ENCODE data around the gene RAB11FIP5. TPM values are rescaled to one million over a fixed set of nuclear protein-coding genes. Genes with fewer than 3 reads are reported as not detected.

RAB11FIP5 gene
- total and polyA plus RNA-seq, 2 donors (not counting 3 experiments of a cell fraction or from before 2014, with no cell fraction given): 36.6 to 47.0 TPM

GRCh38 chr2:73111073-73112025, 1.4 kb downstream of the RAB11FIP5 start:
- Histone ChIP-seq H3K4me1 (ENCODE audit: control insufficient read depth, extremely low read depth, insufficient read depth, low read length) (peaks cover 25% of the 10 kb centered on the region), H4K20me1 (replicated peaks; ENCODE audit: control insufficient read depth, extremely low read depth, insufficient read depth, low read length) (no peaks in the 10 kb centered on the region), H3K79me2 (ENCODE audit: control insufficient read depth, insufficient read depth, low read length) (peaks cover 52% of the 10 kb centered on the region), H3K36me3 (ENCODE audit: control insufficient read depth in 2 of 2, extremely low read depth in 1 of 2, insufficient read depth in 2 of 2, low read length in 2 of 2) (no peaks in the 10 kb centered on the region), H3K9ac (replicated peaks; ENCODE audit: extremely low read depth, insufficient read depth, low read length) (peak overlapping the region; percentile 71), H3K4me2 (ENCODE audit: insufficient read depth, low read length) (peak overlapping the region; percentile 79), H2AFZ (ENCODE audit: low read depth, low read length) (peak overlapping the region; percentile 33), H3K27me3 (ENCODE audit: control insufficient read depth in 2 of 2, insufficient read depth in 2 of 2, low read length in 2 of 2) (no peaks in the 10 kb centered on the region), H3K9me1 (replicated peaks; ENCODE audit: control insufficient read depth, extremely low read depth, insufficient read depth, low read length) (no peaks in the 10 kb centered on the region), H3K4me3 (replicated peaks in 1 of 3; ENCODE audit: insufficient read depth in 1 of 3, low read depth in 1 of 3, low read length in 3 of 3) (peak overlapping the region; percentile 37 to 74 (median 73)), H3K27ac (ENCODE audit: insufficient read depth, low read depth, low read length) (peak overlapping the region; percentile 60), H3K9me3 (replicated peaks; ENCODE audit: control insufficient read depth, insufficient read depth, low read length) (no peaks in the 10 kb centered on the region)
- DNase-seq (ENCODE audit: low read depth, low spot score) (peak; percentile 77), FAIRE-seq (peak; percentile 97)
- POLR2A ChIA-PET: interaction anchor here (0.7 kb wide), 1 partner anchor 298 kb away, joined by 3 read pairs; no protein-coding TSS in a partner anchor
- TF ChIP-seq FOS (IDR thresholded peaks at IDR 0.05; ENCODE audit: borderline replicate concordance, insufficient read depth, low read length): peak; percentile 71
- TF ChIP-seq MYC (IDR thresholded peaks at IDR 0.05; ENCODE audit: low read depth, low read length): no peak
- TF ChIP-seq GATA2 (IDR thresholded peaks at IDR 0.05; ENCODE audit: insufficient read depth, insufficient read length, low read depth, low read length): peak; percentile 34
- peak; percentile 84 for TF ChIP-seq POLR2A (IDR thresholded peaks at IDR 0.05; ENCODE audit: low read depth, low read length)
- intact Hi-C loops (cut with micrococcal nuclease) (loop anchor here (1.0 to 2.0 kb wide), 3 partner anchors 23 to 45 kb away; no protein-coding TSS in a partner anchor), dilution Hi-C loops (cut with MboI; ENCODE audit: extremely low pct_ligation_motif_present, low sequenced_read_pairs) (no loop called here)
- CTCF ChIA-PET: interaction anchor here (0.9 to 6.6 kb wide), 11 partner anchors 9 to 218 kb away, joined by 3 to 69 read pairs (median 6); no protein-coding TSS in a partner anchor
- TSS peak; percentile 25 for BruUV-seq (replicated peaks)
